ENCODE measurements around the gene RFT1. TPM values are rescaled to one million over a fixed set of nuclear protein-coding genes. Genes with fewer than 3 reads are reported as not detected.
"Not testable (repeated sequence)": the region's sequence is repeated elsewhere in the genome, so short reads cannot be mapped to it uniquely, and the experiment has no call there.

The RFT1 gene
- total RNA-seq, 4 donors from 2014 or later: 2.2 to 10.3 (median 8.5) TPM

DNA sequence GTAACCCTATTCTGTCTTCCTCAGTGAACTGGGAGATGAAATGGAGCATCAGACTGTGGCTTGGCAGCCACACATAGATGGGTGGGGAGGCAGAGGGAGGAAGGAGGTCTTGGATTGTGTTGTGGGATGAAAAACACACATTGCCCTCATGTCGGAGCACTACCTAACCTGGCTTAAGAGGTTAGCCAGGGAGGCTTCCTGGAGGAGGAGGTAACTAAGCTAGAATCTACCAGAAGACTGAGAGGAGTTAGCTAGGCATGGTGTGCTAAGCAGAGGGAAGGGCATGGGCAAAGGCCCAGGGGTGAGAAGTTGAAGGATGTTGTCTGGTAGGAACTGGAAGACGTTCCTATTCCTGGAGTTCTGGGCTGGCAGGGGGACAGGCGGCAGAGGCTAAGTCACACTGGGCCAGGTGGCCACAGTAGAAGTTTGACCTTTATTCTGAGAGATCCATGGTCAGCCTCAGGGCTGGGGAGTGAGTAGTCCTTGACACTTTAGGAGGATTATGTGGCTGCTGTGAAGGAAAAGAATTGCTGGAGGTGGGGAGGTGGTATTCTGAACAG lies 23.1 kb upstream of the RFT1 start:
- intact Hi-C loops (cut with DNase I; ENCODE audit: low total_unique reads): no loop called here
- H3K27ac ChIP-seq: no peak overlapping the region

DNA sequence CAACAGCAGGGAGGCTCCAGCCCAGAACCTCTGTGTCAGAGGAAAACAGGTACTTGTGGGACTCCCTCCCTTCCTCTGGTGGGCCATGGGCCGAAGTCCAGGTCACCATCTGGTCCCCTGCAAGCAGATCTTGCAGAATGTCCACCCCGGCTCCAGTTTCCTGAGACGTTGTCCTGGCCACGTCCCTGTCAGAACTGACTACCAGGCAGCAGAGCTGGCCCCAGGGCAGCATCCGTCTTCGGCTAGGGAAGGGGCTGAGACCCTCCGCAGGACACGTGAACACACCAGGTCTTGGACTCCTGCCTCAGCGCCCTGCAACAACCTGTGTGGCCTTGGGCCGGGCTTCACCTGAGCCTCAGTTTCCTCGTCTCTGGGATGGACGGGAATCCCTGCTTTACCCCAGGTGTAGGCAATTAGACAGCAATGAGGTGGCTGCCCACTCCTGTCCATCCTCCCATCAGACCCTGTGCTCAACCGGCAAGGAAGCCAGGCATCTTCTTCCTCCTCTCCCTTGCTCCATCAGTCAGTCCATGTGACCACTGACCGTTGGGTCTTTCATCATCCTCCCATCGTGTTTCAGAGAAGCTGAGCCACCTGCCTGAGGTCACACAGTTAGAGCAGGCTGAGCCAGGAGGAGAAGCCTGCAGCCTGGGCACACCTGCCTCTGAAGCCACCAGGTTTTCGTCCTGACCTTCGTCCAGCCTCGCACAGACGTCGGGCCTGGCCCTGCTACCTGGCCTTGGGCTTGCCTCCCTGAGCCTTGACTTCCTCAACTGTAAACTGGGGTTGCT lies 21.8 kb upstream of the RFT1 start:
- H3K27ac ChIP-seq: no peak overlapping the region
- intact Hi-C loops (cut with DNase I; ENCODE audit: low total_unique reads) (no loop called here), in situ Hi-C loops (cut with MboI; ENCODE audit: low pct_ligation_motif_present in 1 of 4, low pct_unique_long_range_greater_than_20kb in 1 of 4, low sequenced_read_pairs in 3 of 4) (no loop called here)
- no peaks in the 10 kb centered on the region for H3K36me3 ChIP-seq
- no peak for TF ChIP-seq EP300 (IDR thresholded peaks at IDR 0.05; ENCODE audit: low read depth)
- no peak overlapping the region for H3K4me3 ChIP-seq
- no peaks in the 10 kb centered on the region for H3K9me3 ChIP-seq
- H3K27me3 ChIP-seq: peaks cover 3% of the 10 kb centered on the region
- DNase-seq: no peak
- 77% methylated on average over 20 of the region's 20 CpGs; no CpG with 5 or more reads in 1 of the 2 donors for WGBS, 2 donors (ENCODE audit: low coverage in 1 of 2)
- peaks cover 34 to 93% (median 64%) of the 10 kb centered on the region in 4 donors for H3K4me1 ChIP-seq

More for the DNA sequence above, 23.1 kb upstream of the RFT1 start:
- in situ Hi-C loops (cut with MboI; ENCODE audit: low pct_ligation_motif_present in 1 of 4, low pct_unique_long_range_greater_than_20kb in 1 of 4, low sequenced_read_pairs in 3 of 4): no loop called here
- no peaks in the 10 kb centered on the region for H3K9me3 ChIP-seq
- TF ChIP-seq, protein P1, sequence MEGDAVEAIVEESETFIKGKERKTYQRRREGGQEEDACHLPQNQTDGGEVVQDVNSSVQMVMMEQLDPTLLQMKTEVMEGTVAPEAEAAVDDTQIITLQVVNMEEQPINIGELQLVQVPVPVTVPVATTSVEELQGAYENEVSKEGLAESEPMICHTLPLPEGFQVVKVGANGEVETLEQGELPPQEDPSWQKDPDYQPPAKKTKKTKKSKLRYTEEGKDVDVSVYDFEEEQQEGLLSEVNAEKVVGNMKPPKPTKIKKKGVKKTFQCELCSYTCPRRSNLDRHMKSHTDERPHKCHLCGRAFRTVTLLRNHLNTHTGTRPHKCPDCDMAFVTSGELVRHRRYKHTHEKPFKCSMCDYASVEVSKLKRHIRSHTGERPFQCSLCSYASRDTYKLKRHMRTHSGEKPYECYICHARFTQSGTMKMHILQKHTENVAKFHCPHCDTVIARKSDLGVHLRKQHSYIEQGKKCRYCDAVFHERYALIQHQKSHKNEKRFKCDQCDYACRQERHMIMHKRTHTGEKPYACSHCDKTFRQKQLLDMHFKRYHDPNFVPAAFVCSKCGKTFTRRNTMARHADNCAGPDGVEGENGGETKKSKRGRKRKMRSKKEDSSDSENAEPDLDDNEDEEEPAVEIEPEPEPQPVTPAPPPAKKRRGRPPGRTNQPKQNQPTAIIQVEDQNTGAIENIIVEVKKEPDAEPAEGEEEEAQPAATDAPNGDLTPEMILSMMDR (IDR thresholded peaks at IDR 0.05): no peak
- no peak for TF ChIP-seq EP300 (IDR thresholded peaks at IDR 0.05; ENCODE audit: low read depth)
- TF ChIP-seq POLR2A (IDR thresholded peaks at IDR 0.05): no peak
- TF ChIP-seq POLR2AphosphoS5 (IDR thresholded peaks at IDR 0.05): no peak
- H3K4me1 ChIP-seq: peaks cover 31 to 91% (median 57%) of the 10 kb centered on the region in 4 donors
- H3K27me3 ChIP-seq: peaks cover 3% of the 10 kb centered on the region
- no peak overlapping the region for H3K4me3 ChIP-seq
- 68 to 80% methylated on average over 1 to 3 of the region's 3 CpGs for WGBS, 2 donors (ENCODE audit: low coverage in 1 of 2)
- no peak for DNase-seq
- no peaks in the 10 kb centered on the region for H3K36me3 ChIP-seq

DNA sequence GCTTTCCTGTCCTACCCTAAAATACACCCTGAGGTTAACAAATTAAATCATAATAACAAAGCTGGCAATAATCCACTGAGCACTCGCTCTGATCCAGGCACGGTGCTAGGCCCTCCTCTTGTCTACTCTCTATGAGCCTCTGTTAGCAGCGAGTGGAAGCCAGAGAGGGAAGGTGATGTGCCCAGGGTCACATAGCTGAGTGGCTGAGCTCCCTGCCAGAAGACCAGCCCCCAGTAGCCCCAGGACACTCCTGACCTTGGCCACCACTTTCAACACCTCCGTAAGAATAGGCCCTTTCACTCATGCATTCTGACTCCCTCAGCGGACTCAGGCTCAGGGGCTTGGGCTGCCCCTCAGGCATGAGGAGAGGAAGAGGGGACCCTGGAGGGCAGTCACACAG lies 21.2 kb upstream of the RFT1 start:
- DNase-seq: no peak
- TF ChIP-seq POLR2AphosphoS5 (IDR thresholded peaks at IDR 0.05): no peak
- TF ChIP-seq EP300 (IDR thresholded peaks at IDR 0.05; ENCODE audit: low read depth): no peak
- no peak for TF ChIP-seq POLR2A (IDR thresholded peaks at IDR 0.05)
- TF ChIP-seq, protein P1 (IDR thresholded peaks at IDR 0.05): no peak
- intact Hi-C loops (cut with DNase I; ENCODE audit: low total_unique reads): no loop called here
- Histone ChIP-seq H3K27me3 (peaks cover 3% of the 10 kb centered on the region), H3K9me3 (no peaks in the 10 kb centered on the region), H3K4me1 (peaks cover 39 to 93% (median 61%) of the 10 kb centered on the region in 4 donors), H3K36me3 (no peaks in the 10 kb centered on the region), H3K27ac (peak overlapping the region in 3 of 4 donors; percentile 73 to 79 (median 74)), H3K4me3 (no peak overlapping the region)
- WGBS, 2 donors (ENCODE audit: low coverage in 1 of 2): 90 to 96% methylated on average over 2 to 5 of the region's 5 CpGs
- in situ Hi-C loops (cut with MboI; ENCODE audit: low pct_ligation_motif_present in 1 of 4, low pct_unique_long_range_greater_than_20kb in 1 of 4, low sequenced_read_pairs in 3 of 4): no loop called here

DNA sequence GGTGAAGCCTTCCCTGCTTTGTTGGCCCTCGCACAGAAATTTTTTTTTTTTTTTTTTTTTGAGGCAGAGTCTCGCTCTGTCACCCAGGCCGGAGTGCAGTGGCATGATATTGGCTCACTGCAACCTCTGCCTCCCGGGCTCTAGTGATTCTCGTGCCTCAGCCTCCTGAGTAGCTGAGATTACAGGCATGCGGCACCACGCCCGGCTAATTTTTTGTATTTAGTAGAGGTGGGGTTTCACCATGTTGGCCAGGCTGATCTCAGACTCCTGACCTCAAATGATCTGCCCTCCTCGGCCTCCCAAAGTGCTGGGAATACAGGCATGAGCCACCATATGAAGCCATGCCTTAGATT lies 20.8 kb upstream of the RFT1 start:
- DNase-seq; H3K36me3 ChIP-seq; in situ Hi-C loops (cut with MboI; ENCODE audit: low pct_ligation_motif_present in 1 of 4, low pct_unique_long_range_greater_than_20kb in 1 of 4, low sequenced_read_pairs in 3 of 4); H3K4me3 ChIP-seq; H3K9me3 ChIP-seq; H3K27me3 ChIP-seq; intact Hi-C loops (cut with DNase I; ENCODE audit: low total_unique reads): not testable (repeated sequence)
- Histone ChIP-seq H3K4me1 (peaks cover 40 to 93% (median 61%) of the 10 kb centered on the region in 4 donors), H3K27ac (peak overlapping the region; percentile 64 to 79 (median 74))
- WGBS, 2 donors (ENCODE audit: low coverage in 1 of 2): 40 to 84% methylated on average over 1 to 9 of the region's 9 CpGs

DNA sequence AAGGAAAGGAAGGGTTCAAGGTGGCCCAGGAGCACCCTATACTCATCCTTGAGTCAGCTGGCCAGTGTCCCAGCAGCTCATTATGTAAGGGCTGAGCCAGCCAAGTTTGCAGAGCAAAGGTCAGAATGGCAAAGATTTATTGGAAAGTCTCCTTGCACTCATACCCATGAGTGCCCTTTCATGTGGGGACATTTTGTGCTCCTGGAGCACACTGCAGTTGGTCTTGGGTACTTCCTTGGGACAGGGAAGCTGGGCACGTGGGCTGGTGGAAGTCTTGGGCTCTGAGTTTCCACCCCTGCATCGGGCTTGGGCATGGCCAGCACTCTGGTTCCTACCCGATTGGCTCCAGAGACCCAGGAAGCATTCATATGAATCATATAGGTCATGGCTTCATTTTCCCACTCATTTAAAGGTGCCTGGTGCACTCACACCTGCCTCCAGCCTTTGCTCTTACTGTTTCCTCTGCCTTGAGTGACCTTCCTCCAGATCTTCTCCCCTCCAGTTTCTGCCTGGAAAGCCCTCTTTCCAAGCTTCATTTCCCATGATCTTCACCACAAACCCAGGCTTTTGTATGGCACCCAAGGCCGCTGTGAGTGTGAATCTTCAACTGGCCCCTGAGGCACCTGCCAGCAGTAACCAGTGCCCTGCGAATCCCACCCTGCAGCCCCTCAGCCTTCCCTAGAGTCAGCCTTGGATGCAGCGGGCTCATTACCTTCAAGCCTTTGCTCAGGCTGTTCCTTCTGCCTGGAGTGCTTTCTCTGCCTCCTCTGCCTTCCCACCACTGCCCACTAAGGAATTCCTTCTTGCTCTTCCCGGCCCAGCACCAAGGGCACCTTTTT lies 20.2 kb upstream of the RFT1 start:
- Histone ChIP-seq H3K36me3 (no peaks in the 10 kb centered on the region), H3K4me3 (no peak overlapping the region), H3K9me3 (no peaks in the 10 kb centered on the region), H3K27ac (peak overlapping the region; percentile 64 to 79 (median 74)), H3K4me1 (peaks cover 43 to 93% (median 64%) of the 10 kb centered on the region in 4 donors), H3K27me3 (no peaks in the 10 kb centered on the region)
- intact Hi-C loops (cut with DNase I; ENCODE audit: low total_unique reads) (no loop called here), in situ Hi-C loops (cut with MboI; ENCODE audit: low pct_ligation_motif_present in 1 of 4, low pct_unique_long_range_greater_than_20kb in 1 of 4, low sequenced_read_pairs in 3 of 4) (no loop called here)
- TF ChIP-seq POLR2AphosphoS5 (IDR thresholded peaks at IDR 0.05) (peak in 2 of 3 donors; percentile 83 to 87), POLR2A (IDR thresholded peaks at IDR 0.05) (peak; percentile 51), EP300 (IDR thresholded peaks at IDR 0.05; ENCODE audit: low read depth) (peak; percentile 98)
- TF ChIP-seq, protein P1 (IDR thresholded peaks at IDR 0.05): no peak
- peak; percentile 81 for DNase-seq
- 73 to 93% methylated on average over 3 to 7 of the region's 7 CpGs for WGBS, 2 donors (ENCODE audit: low coverage in 1 of 2)

Data from transverse colon (tissue), 4 donors.